A673 (cell line): ENCODE data around the gene CCDC57. TPM values are rescaled to one million over a fixed set of nuclear protein-coding genes. Genes with fewer than 3 reads are reported as not detected.

ENCODE experiments used
- BruUV-seq: library from RNA; stranded (reverse); fragments of 400-500 nt; replicated peaks from 2 replicates; lab custom pipeline; 2021; lab: Mats Ljungman, UMichigan
- CTCF ChIA-PET: fragments of 300-600 bp; sonication (Branson Sonifier 250); formaldehyde crosslinking; loops from one replicate; lab custom pipeline; 2022; ENCODE audit warnings: antibody characterized with exemption; lab: Charles Lee
- POLR2A ChIA-PET: fragments of 300-600 bp; sonication (Branson Sonifier 250); formaldehyde crosslinking; loops from one replicate; lab custom pipeline; 2022; ENCODE audit warnings: antibody characterized with exemption; ENCODE audit not compliant: low non-redundant PET; lab: Charles Lee
- DNase-seq: peaks from one replicate; pipeline ENCODE4 v3.0.0-alpha.2; 2015; ENCODE audit warnings: low spot score
- H3K27ac ChIP-seq: fragments of 200-600 bp; sonication (generic); 2 replicates; pipeline ENCODE4 v1.5.1; 2016; ENCODE audit warnings: mixed run types, low read depth, mild to moderate bottlenecking, mixed read lengths, antibody characterized with exemption, low read length; ENCODE audit not compliant: poor library complexity, severe bottlenecking
- H3K27me3 ChIP-seq: fragments of 200-600 bp; sonication (generic); replicated peaks from 2 replicates; pipeline ENCODE4 v1.6.1; 2017; ENCODE audit warnings: mixed run types, low read depth, mild to moderate bottlenecking, mixed read lengths, antibody characterized with exemption, low read length; ENCODE audit not compliant: insufficient read depth, poor library complexity
- H3K36me3 ChIP-seq: fragments of 200-600 bp; sonication (generic); 2 replicates; pipeline ENCODE4 v1.6.1; 2016; ENCODE audit warnings: mixed run types, mild to moderate bottlenecking, mixed read lengths, antibody characterized with exemption, low read length; ENCODE audit not compliant: insufficient read depth, poor library complexity, severe bottlenecking
- H3K4me1 ChIP-seq: fragments of 200-600 bp; sonication (generic); 2 replicates; pipeline ENCODE4 v1.6.1; 2017; ENCODE audit warnings: mixed run types, mild to moderate bottlenecking, mixed read lengths, antibody characterized with exemption, low read length; ENCODE audit not compliant: insufficient read depth, poor library complexity, severe bottlenecking
- H3K4me3 ChIP-seq: fragments of 200-600 bp; sonication (generic); 2 replicates; pipeline ENCODE4 v1.5.1; 2016; ENCODE audit warnings: low read depth, mixed run types, mild to moderate bottlenecking, mixed read lengths, low read length; ENCODE audit not compliant: poor library complexity, severe bottlenecking
- H3K9me3 ChIP-seq: fragments of 200-600 bp; sonication (generic); 2 replicates; pipeline ENCODE4 v1.6.1; 2016; ENCODE audit warnings: mixed run types, low read depth, mild to moderate bottlenecking, mixed read lengths, antibody characterized with exemption, low read length; ENCODE audit not compliant: poor library complexity, severe bottlenecking
- EZH2 ChIP-seq: fragments of 200-600 bp; sonication (generic); IDR thresholded peaks from 2 replicates; pipeline ENCODE4 v1.6.1; 2017; ENCODE audit warnings: borderline replicate concordance, low read depth, mild to moderate bottlenecking, mixed read lengths, antibody characterized with exemption, low read length; ENCODE audit not compliant: poor library complexity, severe bottlenecking
- intact Hi-C: fragments of 100-400 bp; cut with micrococcal nuclease; formaldehyde crosslinking; loops from one replicate; pipeline ENCODE4 v1.10.0; 2022; ENCODE audit not compliant: unreplicated experiment
- total RNA-seq: library from RNA; stranded (reverse); gene quantifications from 2 replicates; pipeline ENCODE4 v1.2.3, GENCODE V29; 2021
- TF ChIP-seq, protein P1 (sequence below): fragments of 300-800, 200-600 bp; sonication (generic); conservative IDR thresholded peaks from 2 replicates; pipeline ENCODE4 v1.5.1; 2017; ENCODE audit warnings: low read depth, mild to moderate bottlenecking, antibody characterized with exemption, low read length, moderate library complexity, mixed read lengths

CCDC57 gene
- total RNA-seq, 1 experiment from 2014 or later = 43.6 TPM

- no peak for DNase-seq
- no peaks in the 10 kb centered on the region for H3K4me1 ChIP-seq
- intact Hi-C loops = no loop called here
- H3K27ac ChIP-seq = no peak overlapping the region
- no peak overlapping the region for H3K4me3 ChIP-seq
- POLR2A ChIA-PET = no interaction called here
- H3K9me3 ChIP-seq = no peaks in the 10 kb centered on the region
- no peak for TF ChIP-seq EZH2
- TF ChIP-seq, protein P1, sequence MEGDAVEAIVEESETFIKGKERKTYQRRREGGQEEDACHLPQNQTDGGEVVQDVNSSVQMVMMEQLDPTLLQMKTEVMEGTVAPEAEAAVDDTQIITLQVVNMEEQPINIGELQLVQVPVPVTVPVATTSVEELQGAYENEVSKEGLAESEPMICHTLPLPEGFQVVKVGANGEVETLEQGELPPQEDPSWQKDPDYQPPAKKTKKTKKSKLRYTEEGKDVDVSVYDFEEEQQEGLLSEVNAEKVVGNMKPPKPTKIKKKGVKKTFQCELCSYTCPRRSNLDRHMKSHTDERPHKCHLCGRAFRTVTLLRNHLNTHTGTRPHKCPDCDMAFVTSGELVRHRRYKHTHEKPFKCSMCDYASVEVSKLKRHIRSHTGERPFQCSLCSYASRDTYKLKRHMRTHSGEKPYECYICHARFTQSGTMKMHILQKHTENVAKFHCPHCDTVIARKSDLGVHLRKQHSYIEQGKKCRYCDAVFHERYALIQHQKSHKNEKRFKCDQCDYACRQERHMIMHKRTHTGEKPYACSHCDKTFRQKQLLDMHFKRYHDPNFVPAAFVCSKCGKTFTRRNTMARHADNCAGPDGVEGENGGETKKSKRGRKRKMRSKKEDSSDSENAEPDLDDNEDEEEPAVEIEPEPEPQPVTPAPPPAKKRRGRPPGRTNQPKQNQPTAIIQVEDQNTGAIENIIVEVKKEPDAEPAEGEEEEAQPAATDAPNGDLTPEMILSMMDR = no peak
- CTCF ChIA-PET = no interaction called here
- no TSS peak for BruUV-seq
- H3K27me3 ChIP-seq = no peaks in the 10 kb centered on the region
- H3K36me3 ChIP-seq = peaks cover 3% of the 10 kb centered on the region
Observed at GRCh38 chr17:82184761-82185160, 27.9 kb downstream of the CCDC57 start.

GRCh38 chr17:82180776-82181528 lies 31.7 kb downstream of the CCDC57 start:
- BruUV-seq = no TSS peak
- no peaks in the 10 kb centered on the region for H3K4me1 ChIP-seq
- no peaks in the 10 kb centered on the region for H3K27me3 ChIP-seq
- H3K36me3 ChIP-seq = peaks cover 6% of the 10 kb centered on the region
- ChIA-PET POLR2A (no interaction called here), CTCF (no interaction called here)
- intact Hi-C loops = no loop called here
- no peak for TF ChIP-seq EZH2
- TF ChIP-seq, protein P1 = no peak
- no peak overlapping the region for H3K4me3 ChIP-seq
- H3K9me3 ChIP-seq = no peaks in the 10 kb centered on the region
- H3K27ac ChIP-seq = no peak overlapping the region
- no peak for DNase-seq

DNA sequence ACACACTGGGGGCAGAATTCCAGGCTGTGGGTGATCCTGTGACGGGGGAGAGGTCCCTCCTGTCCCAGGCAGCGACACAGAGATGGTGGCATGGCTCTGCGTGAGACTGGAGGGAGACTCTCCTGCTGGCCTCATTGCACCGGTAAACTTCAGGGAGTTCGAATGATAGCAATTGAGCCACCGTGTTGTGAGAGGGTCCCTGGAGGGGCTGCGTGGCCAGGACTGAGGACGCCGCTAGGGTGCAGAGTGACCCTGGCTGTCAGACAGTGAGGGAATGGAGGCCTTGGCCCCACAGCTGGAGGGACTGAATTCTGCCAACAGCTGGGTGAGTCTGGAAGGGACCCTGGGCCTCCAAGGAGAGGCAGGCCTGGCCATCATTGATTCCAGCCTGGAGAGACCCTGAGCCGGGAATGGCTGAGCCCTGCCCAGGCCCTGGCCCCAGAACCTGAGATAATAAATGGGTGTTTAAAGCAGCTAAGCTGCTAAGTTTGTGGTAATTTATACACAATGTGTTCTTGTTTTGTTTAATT lies 32.6 kb downstream of the CCDC57 start:
- no peak overlapping the region for H3K27ac ChIP-seq
- intact Hi-C loops = no loop called here
- BruUV-seq = no TSS peak
- TF ChIP-seq, protein P1 = no peak
- TF ChIP-seq EZH2 = no peak
- POLR2A ChIA-PET = no interaction called here
- CTCF ChIA-PET = no interaction called here
- no peaks in the 10 kb centered on the region for H3K4me1 ChIP-seq
- H3K9me3 ChIP-seq = no peaks in the 10 kb centered on the region
- H3K27me3 ChIP-seq = no peaks in the 10 kb centered on the region
- H3K36me3 ChIP-seq = peaks cover 6% of the 10 kb centered on the region
- H3K4me3 ChIP-seq = no peak overlapping the region
- no peak for DNase-seq
